Hepatocyte (in vitro differentiated cells): ENCODE measurements around the gene MAPK4. TPM values are rescaled to one million over a fixed set of nuclear protein-coding genes. Genes with fewer than 3 reads are reported as not detected.
A peak's percentile ranks its signal among the peaks of the same experiment; 100 is the strongest.
"Not testable (repeated sequence)": the region's sequence is repeated elsewhere in the genome, so short reads cannot be mapped to it uniquely, and the experiment has no call there.

Source experiments
- DNase-seq: peaks from one replicate; pipeline ENCODE4 v3.0.0-alpha.2; 2016; ENCODE audit warnings: low spot score
- H2AFZ ChIP-seq: fragments of 200-600 bp; sonication (generic); 2 replicates; pipeline ENCODE4 v1.6.0; 2016; ENCODE audit warnings: antibody characterized with exemption, mild to moderate bottlenecking
- H3K27ac ChIP-seq: fragments of 200-600 bp; sonication (generic); 2 replicates; pipeline ENCODE4 v1.5.1; 2016; ENCODE audit warnings: mild to moderate bottlenecking
- H3K27me3 ChIP-seq: fragments of 200-600 bp; sonication (generic); 2 replicates; pipeline ENCODE4 v1.6.1; 2016
- H3K36me3 ChIP-seq: fragments of 200-600 bp; sonication (generic); replicated peaks from 2 replicates; pipeline ENCODE4 v1.5.1; 2016; ENCODE audit warnings: low read depth; ENCODE audit not compliant: insufficient read depth
- H3K4me1 ChIP-seq: fragments of 200-600 bp; sonication (generic); 2 replicates; pipeline ENCODE4 v1.5.1; 2016; ENCODE audit warnings: mild to moderate bottlenecking, moderate library complexity; ENCODE audit not compliant: insufficient read depth
- H3K4me2 ChIP-seq: fragments of 200-600 bp; sonication (generic); 2 replicates; pipeline ENCODE4 v1.6.0; 2016
- H3K4me3 ChIP-seq: fragments of 200-600 bp; sonication (generic); 2 replicates; pipeline ENCODE4 v1.5.1; 2016; ENCODE audit warnings: mild to moderate bottlenecking
- H3K79me2 ChIP-seq: fragments of 200-600 bp; sonication (generic); 2 replicates; pipeline ENCODE4 v1.6.0; 2017; ENCODE audit warnings: mild to moderate bottlenecking
- H3K9me2 ChIP-seq: fragments of 200-600 bp; sonication (generic); replicated peaks from 2 replicates; pipeline ENCODE4 v1.6.0; 2017; ENCODE audit warnings: mild to moderate bottlenecking; ENCODE audit not compliant: insufficient read depth
- H3K9me3 ChIP-seq: fragments of 200-600 bp; sonication (generic); 2 replicates; pipeline ENCODE4 v1.5.1; 2016; ENCODE audit warnings: low read depth, mild to moderate bottlenecking
- H4K20me1 ChIP-seq: fragments of 200-600 bp; sonication (generic); 2 replicates; pipeline ENCODE4 v1.6.0; 2016; ENCODE audit warnings: mild to moderate bottlenecking; ENCODE audit not compliant: insufficient read depth, poor library complexity, severe bottlenecking
- EZH2 ChIP-seq: fragments of 200-600 bp; sonication (generic); IDR thresholded peaks from 2 replicates; pipeline ENCODE4 v1.6.1; 2016; ENCODE audit warnings: antibody characterized with exemption, mild to moderate bottlenecking, borderline replicate concordance
- EZH2phosphoT487 ChIP-seq: fragments of 200-600 bp; sonication (generic); IDR thresholded peaks from one replicate; pipeline ENCODE4 v1.6.1; 2018; ENCODE audit warnings: antibody characterized with exemption, mild to moderate bottlenecking, low read depth, moderate library complexity; ENCODE audit not compliant: unreplicated experiment, severe bottlenecking
- WGBS: methylation state at CpG from one replicate; pipeline ENCODE4 v1.1.6; 2016; ENCODE audit warnings: low lambda C conversion rate; ENCODE audit errors: missing lambda C conversion rate; 5-methylcytosine and 5-hydroxymethylcytosine counted together
- polyA plus RNA-seq: library from polyadenylated mRNA; unstranded; fragments of >200 nt; fragmentation: Nextera tagmentation; extraction: Ambion mirVana; gene quantifications from 2 replicates; pipeline ENCODE4 v1.2.1, GENCODE V29; 2016
- total RNA-seq: library from RNA; depleted of rRNA; stranded (reverse); fragments of >200 nt; gene quantifications from 2 replicates; pipeline ENCODE4 v1.2.3, GENCODE V29; 2014
- TF ChIP-seq, protein P1 (sequence below): fragments of 200-600 bp; sonication (generic); IDR thresholded peaks from 2 replicates; pipeline ENCODE4 v1.5.1; 2016; ENCODE audit warnings: antibody characterized with exemption, mild to moderate bottlenecking; ENCODE audit not compliant: poor library complexity

The MAPK4 gene
- total RNA-seq (2.4 TPM in 2 replicates), polyA plus RNA-seq (1.9 and 2.0 TPM in 2 replicates)

DNA sequence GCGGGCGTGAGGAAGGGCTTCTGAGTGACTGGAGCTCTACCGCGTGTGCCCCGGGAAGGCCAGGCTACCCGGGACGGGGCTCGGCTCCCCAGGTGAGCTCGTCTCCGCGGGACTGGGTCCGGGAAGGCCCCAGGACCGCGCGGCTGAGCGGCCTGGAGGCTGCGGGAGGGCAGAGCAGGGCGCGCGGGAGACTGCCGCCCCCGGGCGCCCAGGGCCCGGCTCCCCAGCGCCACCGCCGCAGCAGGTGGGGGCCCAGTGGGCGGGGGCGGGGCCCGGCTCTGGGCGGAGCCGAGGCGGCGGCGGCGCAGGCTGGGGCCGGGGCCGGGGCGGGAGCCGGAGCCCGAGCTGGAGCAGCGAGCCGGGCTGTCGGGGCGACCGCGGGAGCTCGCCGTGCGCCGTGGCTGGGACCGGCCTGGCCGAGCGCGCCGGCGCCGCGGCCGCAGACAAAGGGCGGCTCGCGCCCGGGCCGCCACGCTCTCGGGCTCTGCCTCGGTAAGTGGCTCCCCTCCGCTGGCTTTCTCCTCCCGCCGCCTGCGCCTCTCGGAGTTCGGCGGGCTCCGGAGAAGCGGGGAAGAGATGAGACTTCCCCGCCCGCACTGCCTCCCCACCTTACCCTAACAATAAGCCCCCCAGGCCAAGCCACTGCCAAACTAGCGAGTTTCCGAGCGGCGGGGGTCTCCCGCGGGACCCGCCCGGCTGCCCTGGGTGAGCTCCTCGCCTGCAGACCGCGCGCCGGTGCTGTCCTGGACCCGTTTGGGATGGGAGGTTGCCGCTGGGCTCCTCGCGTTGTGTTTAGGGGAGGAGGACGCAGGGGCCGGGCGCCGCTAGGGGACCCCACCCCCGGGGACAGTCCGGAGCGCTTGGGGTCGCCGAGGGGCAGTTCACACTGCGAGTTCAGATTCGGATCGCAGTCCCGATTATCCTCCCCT, at the start of gene MAPK4:
Gene MAPK4, plus strand, starts transcription at position 336 of the 929 bp plus-strand sequence. CDS start 103,872 bp downstream, outside the sequence.
- Histone ChIP-seq H3K36me3 (no peaks in the 10 kb centered on the region), H2AFZ (peak within 1 kb of the TSS; percentile 96), H3K79me2 (no peaks in the 10 kb centered on the region), H3K9me2 (no peaks in the 10 kb centered on the region), H4K20me1 (no peaks in the 10 kb centered on the region), H3K9me3 (no peaks in the 10 kb centered on the region), H3K4me2 (peak within 1 kb of the TSS; percentile 100), H3K4me3 (peak within 1 kb of the TSS; percentile 94), H3K27me3 (peaks cover 8% of the 10 kb centered on the region), H3K27ac (no peak within 1 kb of the TSS), H3K4me1 (peaks cover 5% of the 10 kb centered on the region)
- under 1% methylated on average over 72 of the region's 109 CpGs for WGBS
- DNase-seq, result peak; percentile 82
- TF ChIP-seq EZH2phosphoT487, result no peak
- peak; percentile 24 for TF ChIP-seq EZH2
- TF ChIP-seq, protein P1, sequence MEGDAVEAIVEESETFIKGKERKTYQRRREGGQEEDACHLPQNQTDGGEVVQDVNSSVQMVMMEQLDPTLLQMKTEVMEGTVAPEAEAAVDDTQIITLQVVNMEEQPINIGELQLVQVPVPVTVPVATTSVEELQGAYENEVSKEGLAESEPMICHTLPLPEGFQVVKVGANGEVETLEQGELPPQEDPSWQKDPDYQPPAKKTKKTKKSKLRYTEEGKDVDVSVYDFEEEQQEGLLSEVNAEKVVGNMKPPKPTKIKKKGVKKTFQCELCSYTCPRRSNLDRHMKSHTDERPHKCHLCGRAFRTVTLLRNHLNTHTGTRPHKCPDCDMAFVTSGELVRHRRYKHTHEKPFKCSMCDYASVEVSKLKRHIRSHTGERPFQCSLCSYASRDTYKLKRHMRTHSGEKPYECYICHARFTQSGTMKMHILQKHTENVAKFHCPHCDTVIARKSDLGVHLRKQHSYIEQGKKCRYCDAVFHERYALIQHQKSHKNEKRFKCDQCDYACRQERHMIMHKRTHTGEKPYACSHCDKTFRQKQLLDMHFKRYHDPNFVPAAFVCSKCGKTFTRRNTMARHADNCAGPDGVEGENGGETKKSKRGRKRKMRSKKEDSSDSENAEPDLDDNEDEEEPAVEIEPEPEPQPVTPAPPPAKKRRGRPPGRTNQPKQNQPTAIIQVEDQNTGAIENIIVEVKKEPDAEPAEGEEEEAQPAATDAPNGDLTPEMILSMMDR, result no peak

DNA sequence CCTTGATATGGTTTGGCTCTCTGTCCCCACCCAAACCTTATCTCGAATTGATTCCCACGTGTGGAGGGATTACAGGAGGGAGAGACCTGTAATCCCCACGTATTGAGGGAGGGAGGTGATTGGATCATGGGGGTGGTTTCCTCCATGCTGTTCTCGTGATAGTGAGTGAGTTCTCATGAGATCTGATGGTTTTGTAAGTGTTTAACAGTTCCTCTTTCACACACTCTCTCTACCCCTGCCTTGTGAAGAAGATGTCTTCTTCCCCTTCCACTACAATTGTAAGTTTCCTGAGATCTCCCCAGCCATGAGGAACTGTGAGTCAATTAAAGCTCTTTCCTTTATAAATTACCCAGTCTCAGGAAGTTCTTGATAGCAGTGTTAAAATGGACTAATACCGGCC, 42.6 kb upstream of the MAPK4 start:
- not testable (repeated sequence) for H3K27me3 ChIP-seq, H3K4me3 ChIP-seq, H3K9me3 ChIP-seq, DNase-seq, H2AFZ ChIP-seq, H3K9me2 ChIP-seq, H3K36me3 ChIP-seq, H3K4me2 ChIP-seq, H3K4me1 ChIP-seq, H4K20me1 ChIP-seq, H3K27ac ChIP-seq, H3K79me2 ChIP-seq
- 82% methylated on average over 5 of the region's 5 CpGs for WGBS

DNA sequence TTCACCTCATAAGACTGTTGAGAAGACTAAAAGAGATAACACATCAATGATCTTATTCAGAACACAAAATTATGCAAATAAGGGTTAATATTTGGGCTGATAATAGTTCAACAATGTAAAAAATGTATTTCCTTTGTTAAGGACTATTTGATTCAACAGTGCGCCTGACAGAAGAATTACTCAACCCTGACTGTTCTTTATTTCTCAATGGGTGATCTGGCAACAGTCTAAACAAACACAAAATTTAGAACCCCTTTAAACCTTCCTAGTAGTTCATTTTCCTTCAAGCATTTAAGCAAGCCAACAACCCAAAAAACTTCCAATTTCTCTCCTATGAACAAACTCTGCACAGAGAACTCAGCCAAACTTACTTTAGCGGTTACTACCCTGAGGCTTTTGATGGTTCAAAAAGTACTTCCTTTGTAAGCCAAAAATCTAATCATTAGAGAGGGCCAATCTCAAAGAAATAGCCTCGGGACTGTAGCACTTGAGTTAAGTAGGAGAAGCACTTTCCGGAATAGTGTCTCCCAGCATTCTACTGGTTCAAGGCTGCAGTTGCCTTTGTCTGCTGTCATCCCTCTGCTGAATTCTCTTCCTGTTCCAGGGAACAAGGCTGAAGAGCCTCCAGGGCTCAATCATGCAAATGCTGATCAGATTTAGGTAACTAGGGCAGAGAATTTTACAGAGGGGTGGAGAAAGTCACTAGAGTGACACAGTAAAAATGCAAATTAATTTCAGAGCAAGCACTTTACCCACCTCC, 40.9 kb upstream of the MAPK4 start:
- no peaks in the 10 kb centered on the region for H3K9me2 ChIP-seq
- WGBS, result 75% methylated on average over 4 of the region's 4 CpGs
- H3K79me2 ChIP-seq, result no peaks in the 10 kb centered on the region
- no peaks in the 10 kb centered on the region for H3K4me1 ChIP-seq
- TF ChIP-seq, protein P1, result no peak
- TF ChIP-seq EZH2 (no peak), EZH2phosphoT487 (no peak)
- H3K27ac ChIP-seq, result no peak overlapping the region
- no peak overlapping the region for H3K4me2 ChIP-seq
- H3K9me3 ChIP-seq, result no peaks in the 10 kb centered on the region
- no peak for DNase-seq
- no peaks in the 10 kb centered on the region for H4K20me1 ChIP-seq
- no peaks in the 10 kb centered on the region for H3K27me3 ChIP-seq
- no peaks in the 10 kb centered on the region for H3K36me3 ChIP-seq
- no peak overlapping the region for H2AFZ ChIP-seq
- H3K4me3 ChIP-seq, result no peak overlapping the region

DNA sequence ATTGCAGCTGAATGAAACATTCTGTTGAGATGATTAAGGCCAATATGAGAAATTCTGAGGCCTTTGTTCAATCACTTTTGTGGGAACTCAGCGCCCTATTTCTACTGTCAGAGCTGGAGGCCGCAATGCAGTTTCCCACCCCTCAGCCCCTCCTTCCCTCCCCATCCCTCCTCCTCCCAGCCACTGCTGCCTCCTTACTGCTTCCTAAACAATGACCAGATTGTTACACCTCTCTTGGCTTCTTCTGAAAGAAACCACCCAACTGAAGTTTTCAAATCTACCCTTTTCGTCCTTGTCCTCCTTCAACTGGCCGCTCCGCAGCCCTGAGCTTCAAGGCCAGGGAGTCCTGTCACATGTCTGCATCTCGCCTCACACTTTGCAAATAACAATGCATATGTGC, 36.7 kb upstream of the MAPK4 start:
- no peak overlapping the region for H3K4me2 ChIP-seq
- H2AFZ ChIP-seq, result no peak overlapping the region
- no peak overlapping the region for H3K27ac ChIP-seq
- no peaks in the 10 kb centered on the region for H3K9me2 ChIP-seq
- WGBS, result 95% methylated on average over 6 of the region's 6 CpGs
- H3K4me3 ChIP-seq, result no peak overlapping the region
- H3K79me2 ChIP-seq, result no peaks in the 10 kb centered on the region
- no peak for DNase-seq
- no peaks in the 10 kb centered on the region for H3K4me1 ChIP-seq
- no peaks in the 10 kb centered on the region for H3K27me3 ChIP-seq
- TF ChIP-seq EZH2, result no peak
- TF ChIP-seq, protein P1, result no peak
- no peak for TF ChIP-seq EZH2phosphoT487
- H3K9me3 ChIP-seq, result no peaks in the 10 kb centered on the region
- no peaks in the 10 kb centered on the region for H4K20me1 ChIP-seq
- no peaks in the 10 kb centered on the region for H3K36me3 ChIP-seq
